Measurements from ENCODE around the gene TUT1.

DNA sequence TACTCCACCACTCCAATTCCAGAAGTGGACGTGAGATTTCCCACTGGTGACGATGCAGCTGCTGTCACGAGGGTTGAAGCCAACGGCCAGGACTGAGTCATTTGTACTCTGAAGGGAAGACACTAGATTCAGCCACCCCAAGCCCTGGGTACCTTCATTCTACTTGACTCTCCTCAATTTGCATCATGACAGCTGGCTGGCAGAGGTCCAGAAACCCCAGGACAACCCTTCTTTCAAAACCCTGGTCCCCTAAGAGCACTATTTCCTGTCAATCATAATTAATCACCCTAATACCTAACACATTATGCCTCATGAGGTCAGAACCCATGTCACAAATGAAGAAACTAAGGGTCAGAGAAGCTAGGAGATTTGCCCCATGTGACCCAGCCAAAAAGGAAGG lies 16.4 kb upstream of the TUT1 start:
- TF ChIP-seq, protein P1, sequence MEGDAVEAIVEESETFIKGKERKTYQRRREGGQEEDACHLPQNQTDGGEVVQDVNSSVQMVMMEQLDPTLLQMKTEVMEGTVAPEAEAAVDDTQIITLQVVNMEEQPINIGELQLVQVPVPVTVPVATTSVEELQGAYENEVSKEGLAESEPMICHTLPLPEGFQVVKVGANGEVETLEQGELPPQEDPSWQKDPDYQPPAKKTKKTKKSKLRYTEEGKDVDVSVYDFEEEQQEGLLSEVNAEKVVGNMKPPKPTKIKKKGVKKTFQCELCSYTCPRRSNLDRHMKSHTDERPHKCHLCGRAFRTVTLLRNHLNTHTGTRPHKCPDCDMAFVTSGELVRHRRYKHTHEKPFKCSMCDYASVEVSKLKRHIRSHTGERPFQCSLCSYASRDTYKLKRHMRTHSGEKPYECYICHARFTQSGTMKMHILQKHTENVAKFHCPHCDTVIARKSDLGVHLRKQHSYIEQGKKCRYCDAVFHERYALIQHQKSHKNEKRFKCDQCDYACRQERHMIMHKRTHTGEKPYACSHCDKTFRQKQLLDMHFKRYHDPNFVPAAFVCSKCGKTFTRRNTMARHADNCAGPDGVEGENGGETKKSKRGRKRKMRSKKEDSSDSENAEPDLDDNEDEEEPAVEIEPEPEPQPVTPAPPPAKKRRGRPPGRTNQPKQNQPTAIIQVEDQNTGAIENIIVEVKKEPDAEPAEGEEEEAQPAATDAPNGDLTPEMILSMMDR (IDR thresholded peaks at IDR 0.05): no peak
- TF ChIP-seq POLR2AphosphoS5 (IDR thresholded peaks at IDR 0.05) (no peak), EP300 (IDR thresholded peaks at IDR 0.05) (no peak), POLR2A (IDR thresholded peaks at IDR 0.05) (no peak)
